ENCODE measurements around the gene ENO2.

The ENO2 gene

DNA sequence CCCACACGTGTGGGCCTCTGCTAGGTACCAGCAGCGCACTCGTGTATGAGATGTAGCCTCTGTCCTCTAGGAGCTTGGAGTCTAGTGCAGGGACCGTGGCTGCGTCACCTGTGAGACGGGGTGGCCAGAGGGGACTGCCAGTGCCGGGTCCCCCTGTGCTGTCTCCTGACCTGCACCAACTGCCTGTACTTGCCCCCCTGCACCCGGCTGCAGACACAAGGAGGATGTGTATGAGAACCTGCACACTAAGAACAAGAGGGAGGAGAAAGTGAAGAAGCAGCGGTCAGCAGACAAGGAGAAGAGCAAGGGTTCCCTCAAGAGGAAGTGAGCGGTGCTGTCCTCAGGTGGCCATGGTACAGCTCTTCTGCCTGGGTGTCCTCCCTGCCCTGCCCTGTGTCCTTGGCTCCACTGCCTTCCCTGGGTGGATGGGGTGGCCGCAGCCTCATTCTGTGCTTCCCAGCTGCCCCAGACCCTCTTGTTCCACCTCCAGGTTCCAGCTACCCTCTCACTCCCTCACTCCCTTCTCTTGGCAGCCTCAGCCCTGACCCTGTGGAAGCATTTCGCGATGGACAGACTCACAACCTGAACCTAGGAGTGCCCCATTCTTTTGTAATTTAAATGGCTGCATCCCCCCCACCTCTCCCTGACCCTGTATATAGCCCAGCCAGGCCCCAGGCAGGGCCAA, 46.4 kb downstream of the ENO2 start:
- DNase-seq (ENCODE audit: low read depth), result no peak

GRCh38 chr12:6961278-6961694, 46.9 kb downstream of the ENO2 start:
- peak; percentile 73 for DNase-seq (ENCODE audit: low read depth)

DNA sequence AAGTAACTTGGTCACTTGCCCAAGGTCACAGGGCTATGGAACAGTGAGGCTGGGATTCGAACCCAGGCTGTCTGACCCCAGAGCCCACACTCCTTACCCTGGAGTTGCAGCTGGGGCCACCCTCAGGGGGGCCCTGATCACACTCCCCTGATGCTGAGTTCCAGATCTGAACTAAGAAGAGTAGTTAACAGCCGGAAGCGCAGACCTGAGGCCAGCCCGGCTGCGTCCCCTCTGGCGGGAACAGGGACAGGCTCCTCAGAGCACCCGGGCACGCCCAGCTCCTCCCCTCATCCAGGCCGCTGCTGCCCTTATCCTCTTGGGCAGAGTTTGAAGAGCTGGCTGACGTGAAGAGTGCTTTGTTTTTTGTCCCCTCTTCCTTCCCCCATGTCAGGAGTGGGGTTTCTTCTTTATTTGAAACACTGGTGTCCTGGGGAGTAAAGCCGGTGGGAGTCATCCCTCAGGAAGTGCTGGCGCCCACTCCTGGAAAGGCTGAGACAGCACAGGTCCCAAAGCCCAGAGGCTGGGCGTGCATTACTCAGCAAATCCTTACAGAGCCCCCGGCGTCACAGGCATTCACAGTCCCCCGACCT, 47.4 kb downstream of the ENO2 start:
- DNase-seq (ENCODE audit: low read depth), result no peak

- no peak for DNase-seq (ENCODE audit: low read depth)
These were observed 48.1 kb downstream of the ENO2 start for GRCh38 chr12:6962285-6963015.

- DNase-seq (ENCODE audit: low read depth), result no peak
These were observed 48.8 kb downstream of the ENO2 start for GRCh38 chr12:6963016-6963731.

DNA sequence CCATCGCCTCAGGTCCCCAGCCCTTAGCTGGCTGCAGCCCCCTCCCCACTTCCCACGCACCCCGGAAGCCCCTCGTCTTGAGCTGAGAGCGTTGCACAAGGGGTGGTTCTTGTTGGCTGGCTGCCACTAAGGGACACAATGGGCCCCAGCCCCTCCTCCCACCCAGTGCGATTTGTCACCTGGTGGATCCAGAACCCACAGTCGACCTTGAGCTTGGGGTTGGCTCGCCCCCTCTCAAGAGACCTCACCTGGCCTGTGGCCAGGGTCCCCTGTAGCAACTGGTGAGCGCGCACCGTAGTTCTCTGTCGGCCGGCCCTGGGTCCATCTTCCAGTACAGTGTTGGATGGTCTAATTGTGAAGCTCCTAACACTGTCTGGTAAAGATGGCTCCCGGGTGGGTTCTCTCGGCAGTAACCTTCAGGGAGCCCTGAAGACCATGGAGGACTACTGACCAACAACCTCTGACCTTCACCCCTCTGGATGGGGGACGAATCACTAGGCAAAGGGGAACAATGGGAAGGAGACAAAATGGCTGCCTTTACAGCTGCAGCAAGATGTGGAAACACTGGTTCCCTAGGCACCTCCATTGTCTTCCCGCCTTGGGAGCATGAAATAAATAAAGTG, 49.5 kb downstream of the ENO2 start:
- DNase-seq (ENCODE audit: low read depth), result no peak

DNA sequence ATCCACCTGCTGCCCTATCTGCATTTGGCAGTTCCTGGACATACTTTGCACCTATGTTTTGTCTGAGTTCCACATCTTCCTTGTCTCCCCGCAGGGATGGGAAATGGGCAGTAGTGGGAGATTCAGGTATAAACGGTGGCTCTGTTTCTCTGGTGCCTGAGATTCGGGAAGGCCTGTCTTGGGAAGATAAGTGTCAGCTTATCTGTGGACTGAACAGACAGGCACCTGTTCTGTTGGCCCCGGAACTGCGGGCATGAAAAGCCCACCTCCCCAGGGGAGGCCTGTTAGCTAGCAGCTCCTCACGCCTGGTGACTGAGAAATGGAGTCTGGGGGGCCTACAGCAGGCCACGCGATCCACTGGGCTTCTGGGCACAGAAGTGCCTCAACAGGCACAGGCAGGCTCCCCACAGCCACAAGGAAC, 50.2 kb downstream of the ENO2 start:
- no peak for DNase-seq (ENCODE audit: low read depth)

- peak; percentile 84 for DNase-seq (ENCODE audit: low read depth)
These were observed 50.8 kb downstream of the ENO2 start for GRCh38 chr12:6965026-6965661.

GRCh38 chr12:6965714-6966113, 51.3 kb downstream of the ENO2 start:
- no peak for DNase-seq (ENCODE audit: low read depth)

- no peak for DNase-seq (ENCODE audit: low read depth)
These were observed 52.0 kb downstream of the ENO2 start for GRCh38 chr12:6966351-6966750.

- no peak for DNase-seq (ENCODE audit: low read depth)
These were observed 53.3 kb downstream of the ENO2 start for GRCh38 chr12:6967651-6968100.

DNA sequence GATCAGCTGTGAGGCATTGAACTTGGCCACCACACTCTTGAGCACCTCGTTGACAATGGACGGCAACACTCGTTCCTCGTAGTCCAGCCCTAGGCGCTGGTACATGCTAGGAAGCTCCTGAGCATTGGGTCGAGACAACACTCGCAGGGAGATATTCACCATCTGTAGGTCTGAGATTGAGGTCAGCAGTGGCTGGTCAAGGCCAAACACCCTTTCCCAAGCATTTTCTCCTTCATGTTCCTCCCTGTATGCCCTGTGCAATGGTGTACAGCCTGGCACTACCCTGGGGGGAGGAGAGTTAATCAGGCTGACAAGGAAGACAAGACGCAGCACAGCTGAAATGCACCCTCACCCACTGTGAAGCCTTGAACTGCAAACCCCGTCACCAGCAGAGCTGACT, 54.0 kb downstream of the ENO2 start:
- no peak for DNase-seq (ENCODE audit: low read depth)

- no peak for DNase-seq (ENCODE audit: low read depth)
These were observed 55.7 kb downstream of the ENO2 start for GRCh38 chr12:6970096-6970527.
